Measurements from ENCODE around the gene CD274. TPM values are rescaled to one million over a fixed set of nuclear protein-coding genes. Genes with fewer than 3 reads are reported as not detected.
A peak's percentile ranks its signal among the peaks of the same experiment; 100 is the strongest.

Gene CD274
- total RNA-seq, 4 donors from 2014 or later, result 0.90 to 10.2 (median 5.7) TPM

GRCh38 chr9:5502553-5502952 lies 52.2 kb downstream of the CD274 start:
- H3K27me3 ChIP-seq, result no peaks in the 10 kb centered on the region
- no peaks in the 10 kb centered on the region for H3K9me3 ChIP-seq
- TF ChIP-seq POLR2A (IDR thresholded peaks at IDR 0.05) (no peak), CTCF (IDR thresholded peaks at IDR 0.05) (no peak)
- no peak for DNase-seq
- H3K4me3 ChIP-seq, result no peak overlapping the region
- H3K27ac ChIP-seq, result no peak overlapping the region
- no peaks in the 10 kb centered on the region for H3K4me1 ChIP-seq
- intact Hi-C loops (cut with DNase I; ENCODE audit: low total_unique reads), result no loop called here
- no peaks in the 10 kb centered on the region for H3K36me3 ChIP-seq

GRCh38 chr9:5509573-5509972 lies 59.2 kb downstream of the CD274 start:
- no peaks in the 10 kb centered on the region for H3K27me3 ChIP-seq
- H3K36me3 ChIP-seq, result no peaks in the 10 kb centered on the region
- TF ChIP-seq POLR2A (IDR thresholded peaks at IDR 0.05) (no peak), CTCF (IDR thresholded peaks at IDR 0.05) (no peak)
- no peak for DNase-seq
- intact Hi-C loops (cut with DNase I; ENCODE audit: low total_unique reads), result no loop called here
- peak overlapping the region; percentile 57 to 76 for H3K27ac ChIP-seq
- H3K4me3 ChIP-seq, result no peak overlapping the region
- no peaks in the 10 kb centered on the region for H3K9me3 ChIP-seq
- H3K4me1 ChIP-seq, result no peaks in the 10 kb centered on the region

GRCh38 chr9:5510360-5510931 lies 60.1 kb downstream of the CD274 start, which contains the start of gene PDCD1LG2:
PDCD1LG2 (plus strand) TSS chr9:5510531; CDS start chr9:5522547, 12,016 bp downstream.
- intact Hi-C loops (cut with DNase I; ENCODE audit: low total_unique reads), result no loop called here
- Histone ChIP-seq H3K27me3 (no peaks in the 10 kb centered on the region), H3K4me3 (peak within 1 kb of the TSS in 1 of 2 donors; percentile 4)

GRCh38 chr9:5510989-5511388 lies 60.6 kb downstream of the CD274 start:
- H3K27ac ChIP-seq, result peak overlapping the region; percentile 57 to 76
- no peaks in the 10 kb centered on the region for H3K9me3 ChIP-seq
- TF ChIP-seq POLR2A (IDR thresholded peaks at IDR 0.05) (no peak), CTCF (IDR thresholded peaks at IDR 0.05) (no peak)
- no peaks in the 10 kb centered on the region for H3K36me3 ChIP-seq
- intact Hi-C loops (cut with DNase I; ENCODE audit: low total_unique reads), result no loop called here
- DNase-seq, result no peak
- H3K4me1 ChIP-seq, result no peaks in the 10 kb centered on the region
- H3K4me3 ChIP-seq, result peak overlapping the region in 1 of 2 donors; percentile 4
- H3K27me3 ChIP-seq, result no peaks in the 10 kb centered on the region

More at GRCh38 chr9:5510360-5510931, 60.1 kb downstream of the CD274 start, which contains the start of gene PDCD1LG2:
- Histone ChIP-seq H3K9me3 (no peaks in the 10 kb centered on the region), H3K36me3 (no peaks in the 10 kb centered on the region), H3K27ac (peak within 1 kb of the TSS; percentile 57 to 76), H3K4me1 (no peaks in the 10 kb centered on the region)
- DNase-seq, result no peak
- no peak for TF ChIP-seq CTCF (IDR thresholded peaks at IDR 0.05)
- TF ChIP-seq POLR2A (IDR thresholded peaks at IDR 0.05), result peak in 1 of 2 donors; percentile 34

- no peaks in the 10 kb centered on the region for H3K9me3 ChIP-seq
- peak overlapping the region; percentile 57 to 76 for H3K27ac ChIP-seq
- H3K4me1 ChIP-seq, result no peaks in the 10 kb centered on the region
- intact Hi-C loops (cut with DNase I; ENCODE audit: low total_unique reads), result no loop called here
- H3K36me3 ChIP-seq, result no peaks in the 10 kb centered on the region
- H3K27me3 ChIP-seq, result no peaks in the 10 kb centered on the region
- H3K4me3 ChIP-seq, result peak overlapping the region in 1 of 2 donors; percentile 4
- no peak for DNase-seq
- no peak for TF ChIP-seq POLR2A (IDR thresholded peaks at IDR 0.05)
- TF ChIP-seq CTCF (IDR thresholded peaks at IDR 0.05), result no peak
Observed at GRCh38 chr9:5511476-5511875, 61.1 kb downstream of the CD274 start.
